AG04450 (cell line): ENCODE measurements around the gene BOD1L1. TPM values are rescaled to one million over a fixed set of nuclear protein-coding genes. Genes with fewer than 3 reads are reported as not detected.
"Not testable (repeated sequence)": the region's sequence is repeated elsewhere in the genome, so short reads cannot be mapped to it uniquely, and the experiment has no call there.

Experiments
- CTCF ChIA-PET: fragments of 300-600, 350-600 bp; formaldehyde crosslinking; extraction: SDS; loops from one replicate; lab custom pipeline; 2022; ENCODE audit warnings: antibody characterized with exemption, inconsistent platforms; lab: Charles Lee
- POLR2A ChIA-PET: fragments of 350-600 bp; formaldehyde crosslinking; extraction: SDS; loops from one replicate; lab custom pipeline; 2021; ENCODE audit warnings: antibody characterized with exemption, inconsistent platforms; lab: Yijun Ruan, JAX
- DNase-seq: peaks from one replicate; pipeline ENCODE4 v3.0.0-alpha.2; 2011; ENCODE audit warnings: low read depth, low spot score
- H3K27ac ChIP-seq: one replicate; pipeline ENCODE4 v1.5.1; 2012; ENCODE audit warnings: low read depth, low read length, control low read depth
- H3K27me3 ChIP-seq: one replicate; pipeline ENCODE4 v1.6.0; 2012; ENCODE audit warnings: low read length; ENCODE audit not compliant: control insufficient read depth, insufficient read depth
- H3K4me3 ChIP-seq: 2 replicates; pipeline ENCODE4 v1.5.1; 2011; ENCODE audit warnings: mild to moderate bottlenecking, low read depth, low read length, control low read depth
- H3K9me3 ChIP-seq: 2 replicates; pipeline ENCODE4 v1.5.1; 2012; ENCODE audit warnings: low read length; ENCODE audit not compliant: control insufficient read depth, insufficient read depth
- polyA plus RNA-seq: library from polyadenylated mRNA; depleted of rRNA; stranded (reverse); fragments of >200 nt; gene quantifications from 2 replicates; pipeline ENCODE4 v1.2.3, GENCODE V29; 2011
- TF ChIP-seq, protein P1 (sequence below): IDR thresholded peaks from 2 replicates; pipeline ENCODE4 v1.5.1; 2011; ENCODE audit warnings: low read depth, low read length, control low read depth, inconsistent platforms

BOD1L1 gene
- polyA plus RNA-seq, 1 experiment: 23.1 TPM

DNA sequence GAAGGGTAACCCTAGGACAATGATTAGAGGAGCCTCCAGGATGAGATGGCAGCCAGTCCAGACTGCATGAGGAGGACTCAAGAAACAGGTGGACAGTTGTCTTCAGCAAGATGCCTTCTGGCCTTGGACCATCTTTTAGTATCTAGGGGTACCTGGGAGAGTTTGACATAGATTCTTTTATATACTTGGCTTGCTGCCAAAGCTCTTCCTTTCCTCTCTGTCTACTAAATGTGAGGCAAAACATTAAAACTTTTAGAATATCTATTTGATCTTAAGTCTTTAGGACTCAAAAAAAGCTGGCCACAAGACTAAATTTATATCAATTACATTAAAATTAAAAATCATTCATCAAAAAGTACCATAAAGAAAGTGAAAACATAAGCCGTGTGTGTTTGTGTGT is 64.6 kb downstream of the BOD1L1 start:
- TF ChIP-seq, protein P1, sequence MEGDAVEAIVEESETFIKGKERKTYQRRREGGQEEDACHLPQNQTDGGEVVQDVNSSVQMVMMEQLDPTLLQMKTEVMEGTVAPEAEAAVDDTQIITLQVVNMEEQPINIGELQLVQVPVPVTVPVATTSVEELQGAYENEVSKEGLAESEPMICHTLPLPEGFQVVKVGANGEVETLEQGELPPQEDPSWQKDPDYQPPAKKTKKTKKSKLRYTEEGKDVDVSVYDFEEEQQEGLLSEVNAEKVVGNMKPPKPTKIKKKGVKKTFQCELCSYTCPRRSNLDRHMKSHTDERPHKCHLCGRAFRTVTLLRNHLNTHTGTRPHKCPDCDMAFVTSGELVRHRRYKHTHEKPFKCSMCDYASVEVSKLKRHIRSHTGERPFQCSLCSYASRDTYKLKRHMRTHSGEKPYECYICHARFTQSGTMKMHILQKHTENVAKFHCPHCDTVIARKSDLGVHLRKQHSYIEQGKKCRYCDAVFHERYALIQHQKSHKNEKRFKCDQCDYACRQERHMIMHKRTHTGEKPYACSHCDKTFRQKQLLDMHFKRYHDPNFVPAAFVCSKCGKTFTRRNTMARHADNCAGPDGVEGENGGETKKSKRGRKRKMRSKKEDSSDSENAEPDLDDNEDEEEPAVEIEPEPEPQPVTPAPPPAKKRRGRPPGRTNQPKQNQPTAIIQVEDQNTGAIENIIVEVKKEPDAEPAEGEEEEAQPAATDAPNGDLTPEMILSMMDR: no peak
- POLR2A ChIA-PET: interaction anchor here (0.6 kb wide), 1 partner anchor 10 kb away, joined by 3 read pairs; no protein-coding TSS in a partner anchor
- CTCF ChIA-PET: no interaction called here
- no peak overlapping the region for H3K4me3 ChIP-seq
- no peak for DNase-seq
- no peaks in the 10 kb centered on the region for H3K27me3 ChIP-seq
- H3K9me3 ChIP-seq: no peaks in the 10 kb centered on the region
- H3K27ac ChIP-seq: no peak overlapping the region

DNA sequence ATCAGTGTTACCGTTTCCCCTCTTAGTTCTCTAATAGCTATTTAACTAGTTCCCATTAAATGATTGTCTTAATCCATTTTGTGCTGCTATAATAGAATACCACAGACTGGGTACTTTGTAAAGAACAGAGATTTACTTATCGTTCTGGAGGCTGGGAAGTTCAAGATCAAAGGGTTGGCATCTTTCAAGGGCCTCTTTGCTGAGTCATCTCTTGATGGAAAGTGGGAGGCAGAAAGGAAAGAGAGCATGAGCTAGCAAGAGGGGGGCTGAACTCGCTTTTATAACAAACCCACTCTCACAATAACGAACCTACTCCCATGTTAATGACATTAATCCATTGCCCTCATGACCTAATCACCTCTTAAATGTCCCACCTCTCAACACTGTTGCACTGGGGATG is 65.9 kb downstream of the BOD1L1 start:
- ChIA-PET POLR2A (no interaction called here), CTCF (no interaction called here)

DNA sequence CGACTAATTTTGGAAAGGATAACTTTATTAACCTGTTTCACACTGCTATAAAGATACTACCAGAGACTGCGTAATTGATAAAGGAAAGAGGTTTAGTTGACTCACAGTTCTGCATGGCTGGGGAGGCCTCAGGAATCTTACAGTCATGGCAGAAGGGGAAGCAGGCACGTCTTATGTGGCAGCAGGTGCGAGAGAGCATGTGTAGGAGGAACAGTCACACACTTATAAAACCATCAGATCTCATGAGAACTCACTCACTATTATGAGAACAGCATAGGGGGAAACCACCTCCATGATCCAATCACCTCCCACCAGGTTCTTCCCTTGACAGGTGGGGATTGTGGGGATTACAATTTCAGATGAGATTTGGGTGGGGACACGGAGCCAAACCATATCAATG is 67.4 kb downstream of the BOD1L1 start:
- POLR2A ChIA-PET: not testable (repeated sequence)
- CTCF ChIA-PET: interaction anchor here (0.6 kb wide), 1 partner anchor 831 kb away, joined by 3 read pairs; no protein-coding TSS in a partner anchor

More for the DNA sequence above, 65.9 kb downstream of the BOD1L1 start:
- Histone ChIP-seq H3K4me3 (no peak overlapping the region), H3K27ac (no peak overlapping the region), H3K27me3 (no peaks in the 10 kb centered on the region), H3K9me3 (no peaks in the 10 kb centered on the region)
- DNase-seq: no peak
- TF ChIP-seq, protein P1: no peak

DNA sequence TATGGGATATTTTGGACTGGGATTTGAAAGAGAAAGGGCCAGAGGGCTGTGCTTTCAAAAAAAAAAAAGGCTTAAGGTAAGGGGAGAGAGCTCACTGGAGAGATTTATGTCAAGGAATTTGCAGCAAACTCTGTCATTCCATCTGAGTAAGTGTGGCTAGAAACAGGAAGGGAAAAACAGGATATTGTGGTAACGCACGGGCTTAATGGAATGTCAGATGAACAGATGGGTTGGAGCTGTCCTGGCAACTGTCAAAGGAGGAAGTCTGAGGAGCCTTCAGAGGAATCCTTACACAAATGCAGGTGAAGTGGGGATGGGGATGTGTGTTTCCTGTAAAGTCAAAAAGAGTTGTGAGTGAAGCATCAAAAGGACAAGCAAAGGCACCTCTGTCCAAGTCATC is 68.1 kb downstream of the BOD1L1 start:
- no peaks in the 10 kb centered on the region for H3K9me3 ChIP-seq
- TF ChIP-seq, protein P1: no peak
- ChIA-PET CTCF (interaction anchor here (0.6 to 2.1 kb wide), 2 partner anchors 11 to 830 kb away, joined by 3 to 8 read pairs; no protein-coding TSS in a partner anchor), POLR2A (no interaction called here)
- H3K4me3 ChIP-seq: no peak overlapping the region
- no peak overlapping the region for H3K27ac ChIP-seq
- peak; percentile 26 for DNase-seq
- no peaks in the 10 kb centered on the region for H3K27me3 ChIP-seq

More for the DNA sequence above, 67.4 kb downstream of the BOD1L1 start:
- not testable (repeated sequence) for H3K4me3 ChIP-seq, H3K9me3 ChIP-seq, H3K27ac ChIP-seq, H3K27me3 ChIP-seq, DNase-seq

DNA sequence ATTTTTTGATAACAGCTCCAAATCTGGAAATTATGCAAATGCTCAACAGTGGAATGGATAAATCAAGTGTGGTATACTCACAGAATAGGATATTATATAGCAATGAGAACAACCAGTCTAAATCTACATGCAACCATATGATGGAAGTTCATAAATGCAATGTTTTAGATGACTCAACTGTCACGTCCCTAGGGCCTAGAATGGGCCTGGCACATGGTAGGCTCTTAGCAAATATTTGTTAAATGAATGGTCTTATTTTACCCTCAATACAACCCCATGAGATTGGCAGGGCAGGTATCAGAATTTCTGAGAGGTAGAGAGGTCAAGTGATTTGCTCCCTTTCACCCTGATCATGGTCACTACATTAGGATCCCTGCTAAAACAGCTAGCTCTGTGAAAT is 68.6 kb downstream of the BOD1L1 start:
- H3K27me3 ChIP-seq: no peaks in the 10 kb centered on the region

More for the DNA sequence above, 68.6 kb downstream of the BOD1L1 start:
- Histone ChIP-seq H3K4me3 (no peak overlapping the region), H3K27ac (no peak overlapping the region), H3K9me3 (no peaks in the 10 kb centered on the region)
- ChIA-PET POLR2A (no interaction called here), CTCF (interaction anchor here (2.1 kb wide), 1 partner anchor 10 kb away, joined by 8 read pairs; no protein-coding TSS in a partner anchor)
- DNase-seq: no peak
- TF ChIP-seq, protein P1: no peak
